Renal cortical epithelial cell (primary cell): ENCODE results near the gene DUOX1. TPM values are rescaled to one million over a fixed set of nuclear protein-coding genes. Genes with fewer than 3 reads are reported as not detected.
A peak's percentile ranks its signal among the peaks of the same experiment; 100 is the strongest.
"Not testable (repeated sequence)": the region's sequence is repeated elsewhere in the genome, so short reads cannot be mapped to it uniquely, and the experiment has no call there.

Experiments used
- DNase-seq: peaks from one replicate; pipeline ENCODE4 v3.0.0-alpha.2; 2011; ENCODE audit warnings: low read depth
- total RNA-seq: library from RNA; depleted of rRNA; stranded (reverse); fragments of >200 nt; gene quantifications from 2 replicates; pipeline ENCODE4 v1.2.3, GENCODE V29; 2014

Gene DUOX1
- total RNA-seq, 1 donor from 2014 or later: 0.50 TPM

- peak; percentile 90 for DNase-seq
Measured at GRCh38 chr15:45121706-45122417, 7.9 kb upstream of the DUOX1 start.

- no peak for DNase-seq
Measured at GRCh38 chr15:45122719-45123118, 7.1 kb upstream of the DUOX1 start.

- peak; percentile 15 for DNase-seq
Measured at GRCh38 chr15:45123397-45123796, 6.4 kb upstream of the DUOX1 start.

GRCh38 chr15:45126535-45127158 lies 3.1 kb upstream of the DUOX1 start:
- DNase-seq: peak; percentile 36

GRCh38 chr15:45128971-45129639 lies 689 bp upstream of the DUOX1 start:
- DNase-seq: no peak

GRCh38 chr15:45130291-45131000 lies 652 bp downstream of the DUOX1 start:
- no peak for DNase-seq

GRCh38 chr15:45131510-45131909 lies 1.7 kb downstream of the DUOX1 start:
- DNase-seq: no peak

GRCh38 chr15:45132844-45133560 lies 3.2 kb downstream of the DUOX1 start:
- no peak for DNase-seq

- no peak for DNase-seq
Measured at GRCh38 chr15:45133561-45133920, 3.7 kb downstream of the DUOX1 start.

GRCh38 chr15:45134046-45134445 lies 4.3 kb downstream of the DUOX1 start:
- no peak for DNase-seq

GRCh38 chr15:45134682-45135604 lies 5.1 kb downstream of the DUOX1 start:
- peak; percentile 16 for DNase-seq

GRCh38 chr15:45135705-45136377 lies 6.0 kb downstream of the DUOX1 start:
- not testable (repeated sequence) for DNase-seq

GRCh38 chr15:45136378-45136764 lies 6.6 kb downstream of the DUOX1 start:
- DNase-seq: no peak

- DNase-seq: no peak
Measured at GRCh38 chr15:45137703-45138102, 7.9 kb downstream of the DUOX1 start.

- DNase-seq: no peak
Measured at GRCh38 chr15:45138814-45139765, 9.3 kb downstream of the DUOX1 start.

- DNase-seq: no peak
Measured at GRCh38 chr15:45139770-45140169, 10.0 kb downstream of the DUOX1 start.

GRCh38 chr15:45140557-45141250 lies 10.9 kb downstream of the DUOX1 start:
- no peak for DNase-seq

GRCh38 chr15:45141386-45141785 lies 11.6 kb downstream of the DUOX1 start:
- DNase-seq: no peak
